Neural crest cell (in vitro differentiated cells): ENCODE data around the gene PYGL. TPM values are rescaled to one million over a fixed set of nuclear protein-coding genes. Genes with fewer than 3 reads are reported as not detected.

Experiments
- DNase-seq: peaks from one replicate; pipeline ENCODE4 v3.0.0; 2021; ENCODE audit warnings: low read depth, mixed read lengths, low spot score
- H3K27ac Mint-ChIP-seq: one replicate; pipeline ENCODE4 v1.8.0; 2021; ENCODE audit warnings: mild to moderate bottlenecking, mixed read lengths; ENCODE audit not compliant: unreplicated experiment
- H3K27me3 Mint-ChIP-seq: 2 replicates; pipeline ENCODE4 v1.8.0; 2021; ENCODE audit warnings: low read depth, mild to moderate bottlenecking, mixed read lengths
- H3K36me3 Mint-ChIP-seq: 2 replicates; pipeline ENCODE4 v1.8.0; 2021; ENCODE audit warnings: low read depth, mild to moderate bottlenecking, mixed read lengths
- H3K4me1 Mint-ChIP-seq: 2 replicates; pipeline ENCODE4 v1.8.0; 2021; ENCODE audit warnings: mixed read lengths
- H3K4me3 Mint-ChIP-seq: one replicate; pipeline ENCODE4 v1.8.0; 2021; ENCODE audit warnings: mild to moderate bottlenecking, mixed read lengths
- H3K9me3 Mint-ChIP-seq: 2 replicates; pipeline ENCODE4 v1.8.0; 2021; ENCODE audit warnings: mixed read lengths
- CTCF ChIP-seq: fragments of 200-600 bp; sonication (generic); conservative IDR thresholded peaks from 2 replicates; pipeline ENCODE4 v1.5.0; 2021; ENCODE audit warnings: antibody characterized with exemption, mild to moderate bottlenecking
- total RNA-seq: library from RNA; stranded (reverse); gene quantifications from 2 replicates; pipeline ENCODE4 v1.2.1, GENCODE V29; 2021

PYGL gene
- total RNA-seq, 1 donor from 2014 or later: 45.3 TPM

- Mint-ChIP-seq H3K4me1 (peaks cover 14% of the 10 kb centered on the region), H3K27ac (no peak overlapping the region), H3K9me3 (no peaks in the 10 kb centered on the region), H3K36me3 (peaks cover 4% of the 10 kb centered on the region), H3K27me3 (no peaks in the 10 kb centered on the region), H3K4me3 (no peak overlapping the region)
- no peak for TF ChIP-seq CTCF
- no peak for DNase-seq
Observed at GRCh38 chr14:50979941-50980850, 35.9 kb upstream of the PYGL start.

- H3K4me1 Mint-ChIP-seq: peaks cover 6% of the 10 kb centered on the region
- no peak overlapping the region for H3K27ac Mint-ChIP-seq
- H3K9me3 Mint-ChIP-seq: no peaks in the 10 kb centered on the region
- no peak for DNase-seq
- peaks cover 4% of the 10 kb centered on the region for H3K36me3 Mint-ChIP-seq
- H3K27me3 Mint-ChIP-seq: no peaks in the 10 kb centered on the region
- no peak for TF ChIP-seq CTCF
- H3K4me3 Mint-ChIP-seq: no peak overlapping the region
Observed at GRCh38 chr14:50978888-50979287, 34.6 kb upstream of the PYGL start.

- no peak for DNase-seq
- Mint-ChIP-seq H3K27me3 (no peaks in the 10 kb centered on the region), H3K27ac (no peak overlapping the region), H3K4me3 (no peak overlapping the region), H3K9me3 (no peaks in the 10 kb centered on the region), H3K4me1 (peaks cover 6% of the 10 kb centered on the region), H3K36me3 (peaks cover 4% of the 10 kb centered on the region)
- TF ChIP-seq CTCF: no peak
Observed at GRCh38 chr14:50978529-50978871, 34.2 kb upstream of the PYGL start.

GRCh38 chr14:50977863-50978528 lies 33.7 kb upstream of the PYGL start:
- Mint-ChIP-seq H3K9me3 (no peaks in the 10 kb centered on the region), H3K27ac (no peak overlapping the region), H3K4me3 (no peak overlapping the region), H3K27me3 (no peaks in the 10 kb centered on the region), H3K4me1 (peaks cover 6% of the 10 kb centered on the region), H3K36me3 (peaks cover 4% of the 10 kb centered on the region)
- no peak for DNase-seq
- no peak for TF ChIP-seq CTCF

- TF ChIP-seq CTCF: no peak
- Mint-ChIP-seq H3K9me3 (no peaks in the 10 kb centered on the region), H3K4me3 (no peak overlapping the region), H3K27me3 (no peaks in the 10 kb centered on the region), H3K4me1 (no peaks in the 10 kb centered on the region), H3K36me3 (no peaks in the 10 kb centered on the region), H3K27ac (no peak overlapping the region)
- no peak for DNase-seq
Observed at GRCh38 chr14:50974118-50974517, 29.8 kb upstream of the PYGL start.
